Activated CD4-positive, alpha-beta T cell treated with anti-CD3 and anti-CD28 coated beads for 1 hour (primary cell): ENCODE results near the gene FTSJ3.
"Not testable (repeated sequence)": the region's sequence is repeated elsewhere in the genome, so short reads cannot be mapped to it uniquely, and the experiment has no call there.

Source experiments
- DNase-seq: peaks from one replicate; pipeline ENCODE4 v3.0.0-alpha.2; 2020

FTSJ3 gene

DNA sequence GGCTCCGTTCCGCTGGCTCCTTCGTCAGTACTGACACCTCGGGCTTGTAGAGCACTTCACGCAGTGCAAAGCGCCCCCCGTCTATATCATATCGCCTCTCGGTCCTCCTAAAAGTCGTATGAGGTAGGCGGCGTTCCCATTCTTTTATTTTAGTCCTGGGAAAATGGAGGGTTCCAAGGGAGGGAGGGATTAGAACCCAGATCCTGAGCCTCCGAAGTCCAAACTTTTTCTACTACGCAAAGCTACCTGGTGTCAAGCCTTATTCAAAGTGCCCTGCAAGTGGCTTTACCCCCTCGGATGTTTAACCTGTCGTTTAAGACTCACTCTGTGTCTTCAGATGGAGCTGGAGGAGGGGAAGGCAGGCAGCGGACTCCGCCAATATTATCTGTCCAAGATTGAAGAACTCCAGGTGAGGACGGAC is 348 bp upstream of the FTSJ3 start:
- no peak for DNase-seq

DNA sequence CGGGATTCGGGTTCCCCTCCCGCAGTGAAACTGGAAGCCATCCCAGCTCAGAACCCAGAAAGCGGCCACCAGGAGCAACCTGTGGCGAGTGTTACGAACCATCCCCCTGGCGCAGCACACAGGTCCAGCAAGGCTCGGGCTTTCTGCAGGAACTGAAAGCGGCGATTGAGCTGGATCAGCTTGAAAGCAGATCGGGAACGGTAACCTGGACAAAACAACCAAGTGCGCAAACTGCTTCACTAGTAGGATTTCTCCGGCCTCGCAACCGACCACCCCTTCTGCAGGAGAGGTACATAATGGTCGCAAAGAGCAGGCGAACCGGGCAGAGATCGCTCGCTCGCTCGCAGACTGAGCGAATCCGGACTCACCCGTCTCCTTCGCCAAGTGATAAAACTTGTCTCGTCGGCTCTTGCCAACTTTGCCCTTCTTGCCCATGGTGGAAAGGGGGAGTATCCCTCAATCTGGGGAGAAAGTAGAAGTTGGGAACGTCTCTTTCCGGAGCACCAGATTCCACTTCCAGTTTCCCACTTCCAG is 928 bp downstream of the FTSJ3 start:
- no peak for DNase-seq

DNA sequence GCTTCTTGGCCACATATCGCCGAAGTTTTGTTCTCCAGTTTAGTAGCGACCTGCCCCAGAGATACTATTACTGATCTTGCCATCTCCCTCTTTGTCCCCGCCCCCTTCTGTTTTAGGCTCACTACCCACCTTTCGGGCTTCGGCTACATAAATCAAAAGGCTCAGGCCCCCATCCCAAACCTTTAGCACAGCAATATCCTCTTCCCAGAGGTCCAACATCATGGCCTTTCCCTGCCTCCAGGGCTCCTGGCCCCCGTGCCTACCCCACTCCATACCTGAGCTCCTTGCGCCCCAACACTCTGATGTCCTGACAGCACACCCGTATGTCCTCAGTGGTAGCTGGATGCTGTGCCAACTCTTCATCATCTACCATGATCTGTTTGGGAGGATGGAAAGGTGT is 3.1 kb downstream of the FTSJ3 start:
- DNase-seq: no peak

DNA sequence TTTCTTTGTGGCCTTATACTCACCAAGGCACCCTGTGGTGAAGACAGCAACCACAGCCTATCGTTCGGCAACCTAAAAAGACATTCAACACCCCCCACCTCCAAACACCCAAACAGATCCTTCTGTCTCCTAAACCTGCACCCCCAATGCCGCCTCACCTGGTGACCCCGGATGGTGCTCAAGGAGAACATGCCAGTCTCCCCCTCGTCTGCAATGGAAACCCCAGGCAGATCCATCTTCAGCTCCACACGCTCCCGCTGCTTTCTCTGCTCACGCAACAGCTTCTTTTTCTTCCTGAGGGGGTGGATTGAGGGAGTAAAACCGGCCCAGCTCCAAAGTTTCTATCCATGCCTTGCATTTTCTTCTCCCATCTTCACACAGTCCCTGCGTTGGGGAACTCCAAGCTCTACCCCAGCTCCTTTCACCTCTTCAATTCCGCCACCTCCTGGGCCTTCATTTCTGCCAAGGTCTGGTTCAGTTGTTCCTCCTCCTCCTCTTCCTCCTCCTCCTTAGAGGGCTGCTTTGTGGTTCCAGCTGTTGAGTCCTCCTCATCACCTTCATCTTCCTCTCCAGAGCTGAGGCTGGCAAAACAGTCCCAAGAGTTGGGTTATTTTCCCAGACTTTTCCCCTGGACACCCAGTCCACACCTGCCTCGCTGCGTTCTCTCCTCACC is 3.7 kb downstream of the FTSJ3 start:
- DNase-seq: no peak

DNA sequence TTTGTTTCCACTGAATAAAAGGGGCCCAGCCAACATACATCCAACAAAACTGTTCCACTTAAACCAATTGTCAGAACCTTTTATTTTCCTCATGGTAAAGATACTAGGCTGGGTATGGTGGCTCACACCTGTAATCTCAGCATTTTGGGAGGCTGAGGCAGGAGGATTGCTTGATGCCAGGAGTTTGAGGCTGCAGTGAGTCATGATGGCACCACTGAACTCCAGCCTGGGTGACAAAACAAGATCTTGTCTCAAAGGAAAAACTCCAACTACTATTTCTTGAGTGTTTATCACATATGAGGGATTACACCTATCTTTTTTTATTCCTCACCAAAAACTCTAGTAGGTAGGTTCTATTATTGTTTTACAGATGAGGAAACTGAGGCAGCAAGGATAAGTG is 4.9 kb downstream of the FTSJ3 start:
- no peak for DNase-seq

DNA sequence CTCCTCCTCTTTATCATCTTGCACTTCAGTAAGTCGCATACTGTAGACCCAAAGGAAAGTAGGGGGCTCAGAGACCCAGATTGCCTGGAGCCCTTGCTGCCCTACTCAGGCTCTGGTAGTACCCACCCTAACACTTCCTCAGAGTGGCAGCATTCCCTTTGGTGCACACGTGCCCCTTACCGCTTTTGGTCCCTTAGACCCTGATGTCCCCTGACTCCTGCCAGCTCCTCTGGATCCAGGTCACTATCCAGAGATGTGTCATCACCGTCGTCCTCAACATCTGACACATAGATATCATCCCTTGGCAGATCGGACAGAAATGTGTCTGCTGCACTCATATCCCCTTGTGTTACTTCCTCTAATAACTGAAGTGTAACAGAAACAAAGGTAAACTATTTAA is 5.7 kb downstream of the FTSJ3 start:
- no peak for DNase-seq

DNA sequence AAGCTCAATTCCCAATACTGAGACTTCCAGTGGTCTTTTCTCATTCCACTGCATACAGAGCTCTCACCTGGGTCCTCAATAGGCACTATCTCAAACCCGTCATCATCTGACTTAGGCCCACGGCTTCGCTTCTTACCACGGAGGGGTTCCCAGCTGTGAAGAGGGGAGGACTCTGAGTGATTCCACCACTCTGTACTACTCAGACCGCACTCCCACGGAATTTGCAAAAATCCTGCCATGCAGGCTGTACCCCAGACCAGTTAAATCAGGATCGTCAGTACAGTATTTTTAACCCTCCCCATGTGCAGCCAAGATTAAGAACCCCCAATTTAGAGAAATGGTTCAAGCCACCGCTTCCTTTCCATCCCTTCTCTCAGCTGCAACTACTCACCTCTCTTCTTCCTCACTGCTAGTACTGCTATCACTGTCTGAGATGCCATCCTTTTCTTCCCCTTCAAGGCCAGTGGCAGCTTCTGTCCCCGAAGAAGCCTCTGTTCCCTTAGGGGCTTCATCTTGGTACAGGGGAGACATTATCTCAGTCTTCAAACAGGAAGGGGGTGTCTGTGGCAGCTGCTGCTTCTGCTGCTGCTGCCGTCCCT is 6.4 kb downstream of the FTSJ3 start:
- no peak for DNase-seq

DNA sequence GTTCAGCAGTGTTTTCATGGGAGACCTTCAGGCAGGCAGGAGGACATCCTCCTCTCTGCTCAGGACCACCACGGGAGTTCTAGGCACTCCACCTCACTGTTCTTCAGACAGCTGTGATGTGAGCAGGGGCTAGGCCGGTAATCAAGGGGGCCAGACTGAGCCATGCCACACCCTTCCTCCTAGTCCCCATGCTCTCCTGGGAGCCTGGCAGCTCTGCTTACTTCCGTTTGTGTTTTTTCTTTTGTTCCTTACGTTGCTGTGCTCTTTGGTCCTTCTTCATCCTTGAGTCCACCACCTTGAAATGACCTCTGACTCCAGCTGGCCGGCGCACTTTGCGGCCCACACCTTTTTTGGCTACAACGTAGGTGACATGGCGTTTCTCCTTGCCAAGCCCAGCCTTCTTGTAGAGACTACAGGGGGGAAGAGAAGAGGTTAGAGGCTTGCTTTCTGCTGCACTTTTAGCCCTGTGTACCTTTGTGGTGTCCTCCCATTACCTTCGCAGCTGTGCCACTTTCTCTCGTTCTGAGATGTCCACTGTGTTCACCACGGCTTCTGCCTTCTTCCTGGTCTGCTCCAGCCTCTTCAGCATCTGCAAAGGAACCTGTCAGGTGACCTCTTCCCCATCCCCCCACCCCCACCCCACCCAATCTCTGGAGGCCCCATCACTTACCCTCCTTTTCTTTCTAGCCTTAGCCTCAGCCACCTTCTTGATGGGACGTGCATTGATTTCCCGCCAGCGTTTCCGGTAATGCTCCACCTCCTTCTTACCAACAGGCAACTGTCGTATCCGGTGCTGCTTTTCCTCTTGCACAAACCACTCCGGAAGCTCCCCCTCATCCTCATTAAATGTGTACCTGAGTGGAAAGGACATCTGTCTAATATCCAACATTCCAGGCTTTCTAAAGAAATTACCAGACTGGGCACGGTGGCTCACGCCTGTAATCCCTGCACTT is 7.6 kb downstream of the FTSJ3 start:
- no peak for DNase-seq

DNA sequence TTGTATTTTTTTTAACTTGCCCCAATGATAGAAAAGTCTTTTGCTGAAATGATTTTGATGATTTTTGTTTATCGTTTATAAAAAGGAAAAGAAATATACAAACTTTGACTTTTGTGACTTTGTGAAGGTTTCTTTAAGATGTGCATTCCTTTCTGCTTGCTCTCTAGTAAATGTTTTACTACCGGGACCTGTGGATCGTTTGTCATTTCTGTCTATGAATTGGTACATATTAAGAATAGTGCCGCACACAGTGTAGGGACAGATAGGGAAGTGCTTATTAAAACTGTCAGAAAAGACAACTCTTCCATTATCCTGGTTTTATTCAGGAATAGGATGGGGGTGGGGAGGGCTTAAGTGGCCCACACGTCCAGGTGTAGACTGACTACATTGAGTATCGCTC is 8.3 kb downstream of the FTSJ3 start:
- no peak for DNase-seq

DNA sequence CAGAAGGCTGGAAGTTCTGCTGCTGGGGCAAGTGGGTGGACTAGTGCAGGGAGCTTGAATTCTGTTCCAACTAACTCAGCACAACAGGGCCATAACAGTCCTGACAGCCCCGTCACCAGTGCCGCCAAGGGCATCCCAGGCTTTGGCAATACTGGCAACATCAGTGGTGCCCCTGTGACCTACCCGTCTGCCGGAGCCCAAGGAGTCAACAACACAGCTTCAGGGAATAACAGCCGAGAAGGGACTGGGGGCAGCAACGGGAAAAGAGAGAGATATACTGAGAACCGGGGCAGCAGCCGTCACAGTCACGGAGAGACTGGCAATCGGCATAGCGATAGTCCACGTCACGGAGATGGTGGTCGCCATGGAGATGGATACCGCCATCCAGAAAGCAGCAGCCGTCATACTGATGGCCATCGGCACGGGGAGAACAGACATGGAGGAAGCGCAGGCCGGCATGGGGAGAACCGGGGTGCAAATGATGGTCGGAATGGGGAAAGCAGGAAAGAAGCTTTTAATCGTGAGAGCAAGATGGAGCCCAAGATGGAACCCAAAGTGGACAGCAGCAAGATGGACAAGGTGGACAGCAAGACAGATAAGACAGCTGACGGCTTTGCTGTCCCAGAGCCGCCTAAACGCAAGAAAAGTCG is 9.6 kb downstream of the FTSJ3 start:
- no peak for DNase-seq

DNA sequence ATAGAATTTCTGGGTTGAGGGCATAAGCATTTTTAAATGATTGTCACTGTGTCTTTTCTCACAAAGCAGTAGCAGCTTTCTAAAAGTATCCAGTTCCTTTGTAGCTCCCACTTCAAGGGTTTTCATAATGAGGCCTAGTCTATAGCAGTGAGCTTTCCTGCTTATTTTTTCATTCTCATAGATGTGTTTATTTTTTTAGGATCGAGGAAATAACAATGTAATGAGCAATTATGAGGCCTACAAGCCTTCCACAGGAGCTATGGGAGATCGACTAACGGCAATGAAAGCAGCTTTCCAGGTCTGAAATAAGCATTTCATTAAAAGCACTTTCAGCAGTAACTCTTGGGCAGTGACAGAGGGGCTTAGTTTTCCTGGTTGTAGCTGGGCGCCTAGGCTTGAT is 10.8 kb downstream of the FTSJ3 start:
- no peak for DNase-seq

DNA sequence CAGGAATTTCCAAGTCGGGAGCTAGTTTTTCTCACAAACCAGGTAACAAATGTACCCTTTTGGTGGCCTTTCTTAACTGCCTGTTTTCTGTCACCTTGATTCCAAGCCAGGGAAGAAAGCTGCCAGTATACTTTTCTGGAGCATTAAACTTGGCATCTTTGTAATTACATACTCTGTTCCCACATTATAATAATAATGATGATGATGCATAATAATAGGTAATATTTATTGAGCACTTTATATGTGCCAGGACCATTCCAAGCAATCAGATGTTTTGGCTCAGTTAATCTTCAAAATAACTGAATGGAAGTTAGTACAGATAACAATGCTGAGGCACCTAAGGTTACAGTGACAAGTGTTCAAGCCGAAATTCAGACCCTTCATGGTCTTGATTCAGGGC is 11.3 kb downstream of the FTSJ3 start:
- no peak for DNase-seq

DNA sequence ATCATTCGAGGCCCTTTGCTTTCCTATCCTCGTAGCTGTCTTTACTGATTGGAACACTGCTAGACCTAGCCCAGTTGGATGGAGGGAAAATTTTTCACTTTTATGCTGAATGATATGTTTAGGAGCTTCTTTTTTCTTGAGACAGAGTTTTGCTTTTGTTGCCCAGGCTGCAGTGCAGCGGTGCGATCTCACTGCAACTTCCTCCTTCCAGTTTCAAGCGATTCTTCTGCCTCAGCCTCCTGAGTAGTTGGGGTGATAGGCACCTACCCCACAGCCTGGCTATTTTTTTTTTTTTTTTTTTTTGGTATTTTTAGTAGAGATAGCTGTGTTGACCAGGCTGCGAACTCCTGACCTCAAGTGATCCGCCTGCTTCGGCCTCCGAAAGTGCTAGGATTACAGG is 17.5 kb downstream of the FTSJ3 start:
- no peak for DNase-seq

DNA sequence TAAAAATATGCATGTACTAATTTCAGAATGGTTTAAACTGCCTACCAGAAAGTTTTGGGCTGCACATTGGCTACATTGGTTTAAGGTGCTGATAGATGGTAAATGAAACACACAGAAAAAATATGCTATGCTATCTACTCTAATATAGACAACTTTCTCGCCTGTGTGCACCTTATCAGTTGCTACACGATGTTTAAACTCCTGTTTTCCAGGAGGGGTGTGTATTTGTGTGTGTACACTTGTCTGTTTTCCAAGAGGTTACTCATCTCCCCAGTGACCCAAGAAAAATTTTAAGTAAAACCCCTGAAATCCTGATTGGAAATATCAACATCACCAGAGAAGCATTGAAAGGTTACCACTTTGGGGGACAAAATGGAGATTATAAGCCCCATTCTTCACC is 21.9 kb downstream of the FTSJ3 start:
- DNase-seq: no peak

DNA sequence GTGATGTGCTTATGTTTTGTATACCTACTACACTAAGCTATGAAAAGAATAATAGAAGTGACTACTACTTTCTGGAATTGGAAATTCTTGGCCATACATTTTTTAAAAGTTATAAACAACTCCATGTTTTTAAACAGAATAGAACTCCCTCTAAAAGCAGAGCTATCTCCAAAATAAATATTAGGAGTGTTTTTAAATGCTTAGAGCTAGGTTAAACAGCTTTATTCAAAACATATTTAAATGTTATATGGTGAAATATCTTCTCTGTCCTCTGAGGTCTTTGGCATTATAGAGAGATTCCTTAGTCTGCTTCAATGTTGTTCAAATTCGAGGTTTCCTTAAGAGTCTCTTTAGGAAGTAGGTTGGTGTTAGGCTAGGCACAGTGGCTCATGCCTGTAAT is 23.1 kb downstream of the FTSJ3 start:
- no peak for DNase-seq

DNA sequence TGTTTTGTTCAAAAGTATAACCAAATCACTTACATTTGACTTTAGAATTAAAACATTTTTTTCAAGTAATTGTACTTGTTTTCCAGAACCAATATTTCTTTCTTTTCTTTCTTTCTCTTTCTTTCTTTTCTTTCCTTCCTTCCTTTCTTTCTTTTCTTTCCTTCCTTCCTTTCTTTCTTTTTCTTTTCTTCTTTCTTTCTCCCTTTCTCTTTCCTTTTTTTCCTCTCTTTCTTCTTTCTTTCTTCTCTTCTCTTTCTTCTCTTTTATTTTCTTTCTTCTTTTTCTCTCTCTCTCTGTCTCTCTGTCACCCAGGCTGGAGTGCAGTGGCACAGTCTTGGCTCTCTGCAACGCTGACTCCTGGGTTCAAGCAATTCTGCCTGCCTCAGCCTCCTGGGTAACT is 26.7 kb downstream of the FTSJ3 start:
- no peak for DNase-seq

DNA sequence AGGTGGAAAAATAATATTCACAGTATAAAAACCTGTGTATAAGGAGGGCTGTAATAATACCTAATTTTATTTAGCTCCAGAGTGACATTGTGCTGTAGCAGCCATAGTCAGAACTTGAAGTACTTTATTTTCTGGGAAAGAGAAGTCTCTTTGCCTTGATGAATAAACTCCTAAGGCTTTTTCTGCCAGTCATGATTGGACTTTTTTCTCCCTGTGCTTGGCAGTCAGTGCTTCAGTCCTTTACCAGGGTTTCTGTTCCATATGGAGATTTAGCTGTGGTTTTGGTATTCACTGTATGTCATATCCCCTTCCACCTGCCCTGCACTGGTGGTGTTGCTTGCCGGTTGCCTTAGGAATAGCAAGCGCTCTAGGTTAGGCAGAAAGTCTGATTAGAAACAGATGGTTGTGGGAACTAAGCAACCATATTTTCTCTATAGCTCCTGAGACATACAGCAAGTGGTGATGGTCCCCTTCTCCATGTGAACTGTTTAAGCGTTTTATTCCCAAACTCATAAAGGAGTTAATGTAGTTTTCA is 28.8 kb downstream of the FTSJ3 start:
- DNase-seq: no peak

DNA sequence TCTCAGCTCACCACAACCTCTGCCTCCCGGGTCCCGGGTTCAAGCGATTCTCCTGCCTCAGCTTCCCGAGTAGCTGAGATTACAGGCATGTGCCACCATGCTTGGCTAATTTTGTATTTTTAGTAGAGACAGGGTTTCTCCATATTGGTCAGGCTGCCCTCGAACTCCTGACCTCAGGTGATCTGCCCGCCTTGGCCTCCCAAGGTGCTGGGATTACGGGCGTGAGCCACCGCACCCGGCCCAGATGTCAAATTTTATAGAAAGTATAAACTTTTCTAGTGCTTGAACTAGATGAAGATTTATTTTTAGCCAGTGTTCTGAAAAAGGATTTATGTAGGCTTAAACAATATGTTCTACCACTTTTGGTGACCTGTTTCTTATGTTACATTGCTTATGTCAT is 31.1 kb downstream of the FTSJ3 start:
- DNase-seq: not testable (repeated sequence)

DNA sequence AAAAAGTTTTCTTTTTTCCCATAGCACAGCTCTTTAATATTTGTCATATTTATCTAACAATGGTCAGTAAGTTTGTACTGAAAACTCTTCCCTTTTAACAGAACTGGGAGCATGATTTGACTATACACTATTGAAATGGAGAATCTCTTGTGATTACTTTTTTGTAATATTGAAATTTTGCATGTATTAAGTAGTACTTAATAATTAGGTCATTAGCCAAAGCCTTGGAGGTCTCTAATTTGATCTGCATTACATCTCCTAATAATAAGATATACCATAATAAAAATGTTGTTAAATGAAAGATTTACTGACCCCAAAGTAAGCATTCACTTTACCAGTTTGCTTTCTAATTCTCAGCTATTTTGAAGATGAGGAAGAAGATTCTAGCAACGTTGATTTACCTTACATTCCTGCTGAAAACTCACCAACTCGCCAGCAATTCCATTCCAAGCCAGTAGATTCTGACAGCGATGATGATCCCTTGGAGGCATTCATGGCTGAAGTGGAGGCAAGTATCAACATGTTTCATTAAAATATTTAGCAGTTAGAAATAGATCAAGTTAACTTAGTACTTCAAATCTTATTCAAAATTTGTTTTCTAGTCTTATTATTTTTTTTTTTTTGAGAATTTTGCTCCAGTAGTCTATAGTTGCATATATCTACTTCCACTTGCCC is 35.3 kb downstream of the FTSJ3 start:
- no peak for DNase-seq

DNA sequence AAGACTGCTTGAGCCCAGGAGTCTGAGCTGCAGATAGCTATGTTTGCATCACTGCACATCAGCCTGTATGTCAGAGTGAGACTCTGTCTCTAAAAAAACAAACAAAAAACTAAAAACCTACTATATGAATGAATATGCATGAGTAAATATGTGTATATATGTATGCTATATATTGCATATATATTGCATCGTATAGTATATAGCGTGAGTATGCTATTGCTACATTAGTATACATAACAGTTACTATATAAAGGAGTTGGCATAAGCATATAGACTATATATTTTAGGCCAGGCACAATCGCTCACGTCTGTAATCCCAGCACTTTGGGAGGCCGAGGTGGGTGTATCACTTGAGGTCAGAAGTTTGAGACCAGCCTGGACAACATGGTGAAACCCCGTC is 37.4 kb downstream of the FTSJ3 start:
- DNase-seq: no peak

DNA sequence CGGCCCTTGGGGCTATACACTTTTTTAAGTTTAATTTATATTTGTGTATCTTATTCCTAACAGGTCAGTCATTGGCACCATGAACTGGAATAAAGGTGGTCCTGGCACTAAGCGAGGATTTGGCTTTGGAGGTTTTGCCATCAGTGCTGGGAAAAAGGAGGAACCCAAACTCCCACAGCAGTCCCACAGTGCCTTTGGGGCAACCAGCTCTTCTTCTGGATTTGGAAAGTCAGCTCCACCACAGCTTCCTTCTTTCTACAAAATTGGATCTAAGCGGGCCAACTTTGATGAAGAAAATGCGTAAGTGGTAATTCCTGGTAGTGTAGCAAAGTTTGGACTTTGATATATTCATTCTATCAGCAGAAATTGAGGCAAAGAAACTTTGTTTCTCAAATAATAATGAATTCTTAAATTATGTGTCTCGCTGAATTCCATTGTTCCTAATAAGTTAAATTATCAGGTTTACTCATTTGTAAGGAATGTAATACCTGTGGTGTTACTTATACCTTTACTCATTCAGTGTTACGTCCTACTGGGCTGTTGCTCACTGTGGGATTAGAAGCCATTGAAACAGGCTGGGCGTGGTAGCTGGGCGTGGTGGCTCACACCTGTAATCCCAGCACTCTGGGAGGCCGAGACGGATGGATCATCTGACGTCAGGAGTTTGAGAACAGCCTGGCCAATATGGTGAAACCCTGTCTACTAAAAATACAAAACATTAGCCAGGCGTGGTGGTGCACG is 40.3 kb downstream of the FTSJ3 start:
- no peak for DNase-seq

DNA sequence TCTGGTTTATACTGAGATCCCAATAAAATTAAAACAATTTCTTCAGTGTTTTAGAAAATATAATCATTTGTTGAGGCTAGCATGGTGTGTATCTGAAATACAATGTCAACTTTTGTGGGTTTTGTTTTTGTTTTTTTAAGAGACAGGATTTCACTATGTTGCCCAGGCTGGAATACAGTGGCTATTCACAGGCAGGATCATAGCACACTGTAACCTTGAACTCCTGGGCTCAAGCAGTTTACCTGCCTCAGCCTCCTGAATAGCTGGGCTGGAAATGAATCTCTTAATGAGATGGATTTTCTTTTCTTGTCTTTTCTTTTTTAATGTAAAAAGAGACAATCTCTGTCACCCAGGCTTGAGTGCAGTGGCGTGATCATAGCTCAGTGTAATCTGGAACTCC is 41.3 kb downstream of the FTSJ3 start:
- no peak for DNase-seq
